RKO (cell line): ENCODE data around the gene GALNT11.
"Not testable (repeated sequence)": the region's sequence is repeated elsewhere in the genome, so short reads cannot be mapped to it uniquely, and the experiment has no call there.

Source experiments
- DNase-seq: peaks from one replicate; pipeline ENCODE4 v3.0.0-alpha.2; 2016; ENCODE audit warnings: low spot score

Gene GALNT11

DNA sequence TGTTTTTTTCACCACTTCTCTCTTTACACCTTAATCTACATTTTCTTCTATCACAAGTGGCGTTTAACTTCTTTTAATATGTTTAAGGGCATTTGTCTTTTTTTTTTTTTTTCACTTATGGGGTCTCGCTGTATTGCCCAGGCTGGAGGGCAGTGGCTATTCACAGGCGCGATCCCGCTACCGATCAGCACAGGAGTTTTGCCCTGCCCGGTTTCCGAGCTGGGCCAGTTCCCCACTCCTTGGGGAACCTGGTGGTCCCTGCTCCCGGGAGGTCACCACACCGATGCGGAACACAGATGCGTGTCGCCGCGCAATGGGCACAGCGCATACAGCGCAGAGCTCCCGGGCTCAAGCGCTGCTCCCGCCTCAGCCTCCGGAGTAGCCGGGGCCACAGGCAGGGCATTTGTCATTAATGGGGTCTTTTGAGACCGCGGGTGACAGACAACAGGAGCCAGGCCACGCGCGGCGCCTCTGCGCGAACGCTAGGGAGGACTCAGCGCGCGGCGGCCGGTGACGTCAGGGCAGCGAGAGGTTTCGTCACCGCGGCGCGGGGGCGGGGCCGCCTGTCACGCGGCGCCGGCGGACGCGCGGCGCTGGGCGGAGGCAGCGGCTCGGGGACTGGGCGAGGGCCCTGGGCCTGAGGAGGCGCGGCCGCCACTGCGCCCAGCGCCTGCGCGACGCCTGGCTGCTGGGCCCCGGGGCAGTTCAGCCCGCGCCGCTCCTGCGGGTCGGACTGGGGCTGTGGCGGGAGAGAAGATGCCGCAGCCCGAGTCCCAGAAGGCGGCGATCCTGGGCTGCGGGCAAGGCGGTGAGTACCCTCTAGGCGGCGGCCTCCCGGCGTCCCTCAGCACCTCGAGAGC lies at the start of gene GALNT11:
Gene GALNT11 (plus strand): TSS at position 598 of the 860 bp plus-strand sequence. CDS start 68,554 bp downstream, outside the sequence.
- DNase-seq = peak; percentile 92

DNA sequence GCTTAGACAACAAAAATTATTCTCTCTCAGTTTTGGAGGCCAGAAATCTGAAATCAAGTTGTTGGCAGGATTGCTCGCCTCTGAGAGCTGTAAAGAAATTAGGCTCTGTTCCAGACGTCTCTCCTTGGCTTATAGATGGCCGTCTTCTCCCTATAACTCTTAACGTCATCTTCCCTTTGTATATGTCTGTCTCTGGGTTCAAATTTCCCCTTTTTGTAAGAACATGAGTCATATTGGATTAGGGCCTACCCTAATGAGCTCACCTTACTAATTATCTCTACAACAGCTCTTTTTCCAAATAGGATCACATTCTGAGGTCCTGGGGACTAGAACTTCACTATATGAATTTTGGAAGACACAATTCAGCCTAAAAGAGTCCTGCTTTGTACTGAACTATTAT lies 46.9 kb upstream of the GALNT11 start:
- no peak for DNase-seq

DNA sequence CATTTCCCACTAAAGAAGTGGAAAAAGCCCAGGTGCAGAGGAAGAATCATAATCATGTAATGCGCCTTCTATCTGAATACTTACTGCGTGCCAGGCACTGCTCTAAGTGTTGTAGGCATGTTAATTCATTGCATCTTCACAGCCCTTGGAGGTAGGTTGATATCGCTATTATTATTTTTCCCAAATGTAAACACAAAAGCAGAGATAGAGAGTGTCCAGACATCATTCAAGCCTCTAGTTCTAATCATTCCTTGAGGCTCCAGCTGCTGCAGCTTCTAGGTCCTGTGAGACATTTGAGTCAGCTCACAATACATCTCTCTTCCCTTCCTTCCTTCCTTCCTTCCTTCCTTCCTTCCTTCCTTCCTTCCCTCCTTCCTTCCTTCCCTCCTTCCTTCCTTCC lies 44.3 kb upstream of the GALNT11 start:
- DNase-seq = no peak

DNA sequence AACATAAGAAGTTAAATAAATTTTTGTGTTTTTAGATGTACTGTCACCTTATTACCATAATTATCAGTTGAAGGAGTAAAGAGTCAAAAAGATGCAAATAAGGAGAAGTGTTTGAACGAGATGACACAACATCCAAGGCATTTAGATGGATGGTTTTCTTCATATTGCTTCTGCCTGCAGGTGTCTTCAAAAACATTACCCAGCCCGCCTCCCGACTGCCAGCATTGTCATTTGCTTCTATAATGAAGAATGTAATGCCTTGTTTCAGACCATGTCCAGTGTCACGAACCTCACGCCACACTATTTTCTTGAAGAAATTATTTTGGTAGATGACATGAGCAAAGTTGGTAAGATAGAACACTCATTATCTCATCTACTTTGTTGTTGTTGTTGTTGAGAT lies 42.7 kb upstream of the GALNT11 start:
- DNase-seq = no peak

- DNase-seq = no peak
Observed at GRCh38 chr7:151984612-151985011, 40.9 kb upstream of the GALNT11 start.

- no peak for DNase-seq
Observed at GRCh38 chr7:151987748-151988529, 37.5 kb upstream of the GALNT11 start.

DNA sequence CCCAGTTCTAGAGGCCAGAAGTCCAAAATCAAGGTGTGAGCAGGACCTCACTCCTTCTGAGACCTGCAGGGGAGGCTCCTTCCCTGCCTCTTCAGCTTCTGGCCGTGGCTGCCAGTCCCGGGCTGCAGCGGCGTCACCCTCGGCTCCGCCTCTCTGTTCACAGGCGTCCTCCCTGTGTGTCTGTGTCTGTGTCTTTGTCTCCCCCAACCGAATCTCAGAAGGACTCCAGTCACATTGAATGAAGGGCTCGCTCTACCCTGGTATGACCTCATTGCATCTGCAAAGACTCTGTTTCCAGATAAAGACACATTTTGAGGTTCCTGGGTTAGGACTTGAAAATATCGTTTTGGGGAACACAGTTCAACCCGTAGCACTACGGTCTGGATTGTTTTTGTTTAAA lies 33.1 kb upstream of the GALNT11 start:
- peak; percentile 81 for DNase-seq

GRCh38 chr7:151993977-151994676 lies 31.3 kb upstream of the GALNT11 start:
- DNase-seq = no peak

GRCh38 chr7:151999424-152000090 lies 25.9 kb upstream of the GALNT11 start:
- DNase-seq = no peak

DNA sequence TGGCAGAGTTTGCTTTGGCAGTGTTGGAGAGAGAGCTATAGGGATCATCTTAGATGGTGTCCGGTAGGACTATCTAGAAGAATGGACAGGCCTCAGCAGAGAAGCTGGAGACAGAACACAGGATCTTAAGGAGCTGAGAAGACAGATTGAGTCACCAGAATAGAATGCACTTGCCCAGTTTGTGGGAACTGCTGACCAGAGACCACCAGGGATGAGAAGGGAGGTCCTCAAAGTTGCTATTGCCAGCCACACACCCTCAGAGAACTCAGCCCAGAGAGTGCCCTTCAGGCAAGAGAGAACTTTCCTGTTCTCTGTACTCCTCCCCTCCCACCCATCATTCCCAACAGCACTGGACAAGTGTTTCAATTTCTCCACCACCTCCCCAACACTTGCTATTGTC lies 25.3 kb upstream of the GALNT11 start:
- DNase-seq = no peak

- DNase-seq = no peak
Observed at GRCh38 chr7:152006336-152006735, 19.1 kb upstream of the GALNT11 start.

DNA sequence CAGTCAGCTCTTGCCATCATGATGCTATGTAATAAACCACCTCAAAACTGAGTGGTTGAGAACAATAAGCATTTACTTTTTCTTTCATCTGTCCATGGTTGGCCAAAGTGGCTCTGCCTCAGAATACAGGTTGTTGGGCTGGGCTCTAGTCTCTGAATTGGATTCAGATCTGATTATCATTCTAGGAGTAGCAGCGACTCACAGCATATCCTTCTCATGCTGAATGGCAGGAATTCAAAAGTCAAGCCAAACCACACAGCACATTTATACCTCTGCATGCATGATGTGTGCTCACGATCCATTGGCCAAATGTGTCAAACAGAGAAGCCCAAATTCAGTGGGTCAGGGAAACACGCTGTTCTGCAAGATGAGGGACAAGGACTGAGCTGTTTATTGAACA lies 13.6 kb upstream of the GALNT11 start:
- no peak for DNase-seq

- no peak for DNase-seq
Observed at GRCh38 chr7:152013230-152013629, 12.2 kb upstream of the GALNT11 start.

DNA sequence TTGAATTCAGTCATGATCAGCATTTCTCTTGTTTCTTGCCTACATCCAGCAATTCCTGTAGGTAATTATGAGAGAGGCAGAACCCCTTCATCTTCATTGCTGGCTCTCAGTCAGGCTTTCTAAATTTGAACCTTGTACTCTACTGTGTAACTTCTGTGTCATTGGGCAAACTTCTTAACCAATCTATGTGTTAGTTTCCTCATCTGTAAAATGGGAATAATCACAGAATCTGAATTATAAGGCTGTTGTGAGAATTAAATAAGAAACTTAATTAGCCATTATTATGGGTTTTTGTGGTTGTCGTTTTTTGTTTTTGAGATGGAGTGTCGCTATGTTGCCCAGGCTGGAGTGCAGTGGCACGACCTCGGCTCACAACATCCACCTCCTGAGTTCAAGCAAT lies 11.5 kb upstream of the GALNT11 start:
- DNase-seq = no peak

- DNase-seq = no peak
Observed at GRCh38 chr7:152014722-152015121, 10.8 kb upstream of the GALNT11 start.

- DNase-seq = no peak
Observed at GRCh38 chr7:152015600-152015999, 9.9 kb upstream of the GALNT11 start.

- no peak for DNase-seq
Observed at GRCh38 chr7:152016947-152017346, 8.5 kb upstream of the GALNT11 start.

- DNase-seq = not testable (repeated sequence)
Observed at GRCh38 chr7:152017683-152018082, 7.8 kb upstream of the GALNT11 start.

DNA sequence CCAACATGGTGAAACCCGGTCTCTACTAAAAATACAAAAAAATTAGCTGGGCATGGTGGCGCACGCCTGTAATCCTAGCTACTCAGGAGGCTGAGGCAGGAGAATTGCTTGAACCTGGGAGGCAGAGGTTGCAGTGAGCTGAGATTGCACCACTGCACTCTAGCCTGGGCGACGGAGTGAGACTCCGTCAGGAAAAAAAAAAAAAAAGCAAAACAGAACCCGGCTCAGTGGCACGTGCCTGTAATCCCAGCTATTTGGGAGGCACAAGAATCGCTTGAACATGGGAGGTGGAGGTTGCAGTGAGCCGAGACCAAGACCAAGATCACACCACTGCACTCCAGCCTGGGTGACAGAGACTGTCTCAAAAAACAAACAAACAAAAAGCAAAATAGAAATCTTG lies 3.7 kb upstream of the GALNT11 start:
- not testable (repeated sequence) for DNase-seq

DNA sequence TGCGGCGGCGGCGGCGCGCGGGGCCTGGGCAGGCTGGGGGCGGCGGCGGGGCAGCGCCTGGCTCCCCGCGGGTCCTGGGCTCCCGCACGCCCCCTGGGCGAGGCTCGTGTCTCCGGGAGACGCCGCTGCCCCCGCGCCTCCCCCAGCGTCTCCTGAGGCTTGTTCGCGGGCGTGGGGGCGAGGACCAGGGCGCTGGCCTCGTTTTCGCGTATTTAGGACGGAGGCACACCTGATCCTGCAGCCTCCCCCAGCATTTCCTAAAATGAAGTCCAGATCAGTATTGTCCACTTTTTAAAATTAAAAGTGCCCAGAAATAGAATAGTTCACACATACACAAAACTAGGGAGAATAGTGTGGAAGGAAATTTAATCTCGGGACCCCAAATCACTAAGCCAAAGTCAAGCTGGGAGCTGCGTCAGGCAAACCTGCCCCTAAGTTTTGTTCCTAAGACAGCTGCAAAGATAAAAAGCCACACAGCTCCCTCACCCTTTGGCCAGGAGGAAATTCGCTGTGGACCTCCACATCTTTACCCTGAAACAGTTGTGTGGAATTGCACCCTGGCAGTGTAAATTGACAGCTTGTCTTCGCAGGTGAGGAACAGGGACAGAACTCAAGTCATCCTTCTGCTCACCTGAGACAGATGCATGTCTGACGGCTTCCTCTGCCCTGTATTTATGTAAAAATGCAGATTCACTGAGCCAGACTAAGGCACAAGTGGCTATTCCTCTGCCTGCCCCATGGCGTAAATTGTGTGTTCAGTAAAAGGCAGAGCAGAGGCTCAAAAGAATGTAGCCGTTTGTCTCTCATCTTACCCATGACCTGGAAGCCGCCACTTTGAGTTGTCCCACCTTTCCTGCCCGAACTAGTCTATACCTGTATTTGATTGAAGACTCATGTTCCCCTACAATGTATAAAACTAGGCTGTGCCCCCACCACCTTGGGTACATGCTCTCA lies 740 bp downstream of the GALNT11 start:
- no peak for DNase-seq
